ENCODE results near the gene MXD4. TPM values are rescaled to one million over a fixed set of nuclear protein-coding genes. Genes with fewer than 3 reads are reported as not detected.

The MXD4 gene
- polyA plus RNA-seq, 1 donor, result 59.0 TPM

DNA sequence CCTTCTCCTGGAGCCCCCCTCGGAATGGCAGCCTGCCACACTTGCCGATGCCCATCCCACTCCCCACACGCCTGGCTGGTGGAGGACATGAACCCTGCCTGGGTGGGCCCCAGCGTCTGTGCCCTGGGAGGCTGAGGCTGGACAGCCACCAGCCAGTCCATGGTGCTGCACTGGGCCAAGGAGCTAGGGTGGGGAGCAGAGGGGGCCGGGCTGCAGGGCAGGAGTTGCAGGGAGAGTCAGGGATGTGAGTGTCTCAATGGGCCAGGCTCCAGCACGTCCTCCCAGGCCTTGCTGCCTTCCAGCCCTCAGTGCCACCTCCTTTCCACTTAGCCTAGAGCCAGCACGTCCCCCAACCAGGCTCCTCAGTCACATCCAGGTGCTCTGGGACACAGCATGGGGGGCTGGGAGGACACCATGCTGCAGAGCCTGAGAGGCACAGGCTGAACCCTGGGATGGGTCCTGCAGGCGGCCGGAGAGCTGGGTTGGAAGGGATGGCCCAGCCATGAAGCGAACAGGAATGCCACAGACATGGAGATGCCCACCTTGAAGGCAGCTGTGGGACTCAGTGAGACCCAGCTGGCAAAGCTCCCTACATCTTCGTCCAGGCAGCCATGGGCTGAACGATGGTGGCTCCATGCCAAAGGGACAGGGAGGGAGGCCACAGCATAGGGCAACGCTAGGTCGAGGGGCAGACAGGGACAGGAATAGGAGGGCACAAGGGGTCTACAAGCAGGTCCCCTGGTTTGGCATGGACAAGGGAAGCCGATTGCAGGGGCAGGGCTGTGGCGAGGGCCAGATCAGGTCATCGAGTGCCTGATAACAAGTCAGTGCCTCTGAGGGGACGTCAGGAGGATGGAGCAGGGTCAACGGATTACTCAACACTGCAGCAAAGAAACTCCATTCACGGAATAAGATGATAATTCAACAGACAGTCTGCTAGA is 30.1 kb upstream of the MXD4 start:
- no peak for DNase-seq (ENCODE audit: low read depth)

DNA sequence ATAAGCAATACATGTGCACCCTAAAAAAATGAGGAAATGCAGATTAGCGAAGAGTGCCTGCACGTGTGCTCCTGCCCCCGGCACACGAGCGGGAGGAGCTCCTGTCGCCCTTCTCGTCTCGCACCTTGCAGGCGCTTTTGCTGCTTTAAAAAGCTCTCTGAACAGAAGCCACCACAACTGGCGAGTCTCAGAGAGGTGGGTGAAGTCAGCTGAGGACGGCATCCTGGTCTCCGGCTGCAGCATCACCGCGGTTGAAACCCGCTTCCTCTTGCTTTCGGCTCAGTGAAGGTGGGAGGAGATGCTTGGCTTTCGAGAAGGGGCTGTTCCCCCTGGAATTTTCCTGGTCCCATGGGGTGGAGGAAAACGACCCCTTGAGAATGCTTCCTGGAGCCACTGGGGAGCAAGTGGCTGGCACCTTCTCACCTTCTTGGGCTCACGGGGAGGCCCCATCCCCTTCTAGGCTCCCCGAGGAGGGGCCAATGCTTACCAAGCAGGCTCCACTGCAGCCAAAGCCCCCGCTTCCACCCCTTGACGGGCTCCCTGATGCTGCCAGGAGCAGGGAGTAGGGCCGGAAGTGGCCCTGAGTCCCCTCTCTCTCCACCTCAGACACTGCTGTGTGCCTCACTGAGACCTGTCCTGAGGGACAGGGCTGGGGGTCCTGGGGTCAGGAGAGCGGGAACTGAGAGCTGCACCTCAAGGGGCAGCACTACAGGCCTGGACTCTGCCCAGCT is 29.2 kb upstream of the MXD4 start:
- no peak for DNase-seq (ENCODE audit: low read depth)

DNA sequence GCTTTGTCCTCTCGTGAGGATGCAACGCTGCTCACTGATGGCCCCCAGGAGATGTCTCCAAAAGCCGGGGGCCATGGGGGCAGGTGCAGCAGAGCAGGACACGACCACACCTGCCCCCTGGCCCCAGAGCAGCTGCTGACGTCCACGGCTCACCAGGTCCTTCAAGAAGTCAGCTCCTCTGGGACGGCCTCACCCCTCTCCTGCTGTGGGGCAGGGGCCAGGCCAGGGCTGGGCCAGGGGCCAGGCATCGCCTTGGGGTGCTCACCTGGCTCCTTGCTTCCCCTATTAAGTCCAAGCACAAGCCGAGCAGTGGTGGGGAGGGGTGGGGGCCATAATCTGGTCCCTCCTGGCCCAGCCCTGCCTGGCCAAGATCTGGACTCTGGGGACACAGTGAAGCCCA is 28.6 kb upstream of the MXD4 start:
- DNase-seq (ENCODE audit: low read depth), result no peak

DNA sequence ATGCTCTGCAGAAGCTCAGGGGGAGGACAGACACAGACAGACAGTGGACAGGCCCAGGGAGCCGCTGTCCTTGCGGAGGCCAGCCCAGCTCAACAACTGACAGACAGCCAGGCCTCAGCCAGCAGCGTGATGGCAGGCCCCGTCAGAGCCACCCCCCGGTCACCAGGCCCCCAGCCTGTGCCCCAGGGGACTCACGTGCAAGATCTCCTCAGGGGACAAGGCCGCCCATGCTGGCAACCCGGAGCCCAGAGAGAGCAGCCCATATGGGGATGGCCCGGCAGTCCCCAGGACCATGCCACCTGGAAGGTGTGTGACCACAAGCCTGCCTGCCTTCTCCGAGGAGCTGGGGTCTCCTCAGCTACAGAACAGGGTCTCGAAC is 28.0 kb upstream of the MXD4 start:
- DNase-seq (ENCODE audit: low read depth), result no peak

DNA sequence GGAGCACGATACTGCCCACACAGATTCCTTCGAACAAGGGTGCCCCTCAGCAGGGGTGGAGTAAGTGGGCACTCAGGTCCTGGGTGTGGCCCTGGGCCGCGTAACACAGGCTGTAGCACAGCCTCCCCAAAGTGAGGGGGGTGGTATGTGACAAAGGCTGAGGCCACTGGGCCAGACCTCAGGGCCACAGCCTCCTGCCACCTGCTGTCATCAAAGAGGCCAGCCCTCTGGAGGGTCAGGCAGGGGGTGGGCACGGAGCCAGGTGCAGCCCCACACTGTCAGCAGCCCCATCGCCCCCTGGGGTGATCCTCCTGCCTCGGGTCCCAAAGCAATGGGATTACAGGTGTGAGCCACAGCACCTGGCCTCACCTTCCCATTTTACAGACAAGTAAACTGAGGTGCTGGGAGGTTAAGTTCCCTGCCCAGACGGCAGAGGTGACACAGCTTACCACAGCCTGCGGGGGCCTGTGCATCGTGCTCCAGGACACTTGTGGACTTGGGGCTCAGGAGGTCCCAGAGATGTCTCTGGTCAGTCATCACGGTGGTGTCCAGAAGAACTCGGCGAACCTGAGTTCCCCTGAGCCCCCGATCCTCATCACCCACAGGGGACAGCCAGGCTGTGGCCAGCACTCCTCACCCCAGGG is 27.5 kb upstream of the MXD4 start:
- no peak for DNase-seq (ENCODE audit: low read depth)

DNA sequence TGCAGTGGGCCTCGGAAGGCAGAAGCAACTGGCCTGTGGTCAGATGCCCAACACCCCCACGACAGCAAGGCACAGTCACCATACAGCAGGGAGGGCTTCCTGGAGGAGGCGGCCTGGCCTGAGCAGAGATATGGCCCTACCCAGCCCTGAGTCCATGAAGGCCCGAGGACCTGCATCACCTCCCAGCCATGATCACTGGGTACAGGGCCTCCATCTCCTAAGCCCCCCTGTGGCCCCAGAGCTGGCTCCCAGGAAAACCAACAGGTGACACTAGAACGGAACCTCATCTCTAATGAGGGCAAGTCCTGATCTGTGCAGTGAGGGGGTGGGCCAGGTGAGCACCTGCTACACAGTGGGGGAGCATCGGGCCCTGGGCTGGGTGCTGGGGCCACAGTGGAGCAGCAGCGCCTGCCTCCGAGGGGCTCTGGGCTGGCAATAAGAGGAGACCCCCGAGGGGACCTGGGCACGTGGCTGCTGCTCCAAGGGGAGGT is 26.2 kb upstream of the MXD4 start:
- DNase-seq (ENCODE audit: low read depth), result no peak

DNA sequence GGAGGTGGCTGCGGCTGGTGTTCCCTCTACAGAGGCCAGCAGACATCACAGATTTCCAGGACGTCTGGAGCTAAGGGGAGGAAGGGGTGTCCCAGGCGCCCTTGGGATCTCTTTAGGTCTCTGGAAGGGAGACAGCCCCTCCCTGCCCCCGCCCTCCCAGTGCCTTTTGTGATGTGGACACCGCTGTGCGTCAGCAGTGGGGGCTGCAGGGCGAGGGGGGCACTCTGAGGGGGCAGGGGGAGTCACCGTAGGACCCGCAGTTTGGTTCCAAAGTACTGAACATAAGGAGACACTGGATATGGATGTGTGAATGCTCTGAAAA is 25.6 kb upstream of the MXD4 start:
- no peak for DNase-seq (ENCODE audit: low read depth)

DNA sequence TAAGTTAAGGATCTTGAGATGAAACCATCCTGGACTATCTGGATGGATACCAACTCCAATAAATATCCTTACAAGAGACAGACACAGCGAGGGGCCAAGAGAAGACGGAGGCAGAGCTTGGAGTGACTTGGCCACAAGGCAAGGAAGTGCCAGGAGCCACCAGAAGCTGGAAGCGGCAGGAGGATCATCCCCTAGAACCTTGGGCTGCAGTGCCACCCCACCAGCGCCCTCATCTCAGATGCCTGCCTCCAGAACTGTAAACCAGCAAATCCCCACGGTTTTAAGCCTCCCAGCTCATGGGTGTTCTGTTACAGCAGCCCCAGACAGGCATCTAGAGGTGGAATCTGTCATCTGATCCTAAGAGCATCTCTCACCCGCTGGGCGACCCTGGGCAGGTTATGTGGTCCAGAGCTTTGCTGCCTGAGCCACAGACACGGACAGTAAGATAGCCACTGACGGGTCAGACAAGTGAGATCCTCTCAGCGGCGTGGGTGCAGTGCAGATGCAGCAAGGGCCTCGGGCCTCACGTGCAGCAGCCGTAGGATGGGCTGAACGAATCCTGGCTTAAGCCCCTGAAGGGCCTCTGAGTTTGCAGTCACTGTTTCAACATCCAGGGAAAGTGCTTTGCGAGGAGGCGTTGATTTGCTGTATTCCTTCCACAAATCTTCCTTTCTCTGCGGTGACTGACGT is 25.1 kb upstream of the MXD4 start:
- no peak for DNase-seq (ENCODE audit: low read depth)

DNA sequence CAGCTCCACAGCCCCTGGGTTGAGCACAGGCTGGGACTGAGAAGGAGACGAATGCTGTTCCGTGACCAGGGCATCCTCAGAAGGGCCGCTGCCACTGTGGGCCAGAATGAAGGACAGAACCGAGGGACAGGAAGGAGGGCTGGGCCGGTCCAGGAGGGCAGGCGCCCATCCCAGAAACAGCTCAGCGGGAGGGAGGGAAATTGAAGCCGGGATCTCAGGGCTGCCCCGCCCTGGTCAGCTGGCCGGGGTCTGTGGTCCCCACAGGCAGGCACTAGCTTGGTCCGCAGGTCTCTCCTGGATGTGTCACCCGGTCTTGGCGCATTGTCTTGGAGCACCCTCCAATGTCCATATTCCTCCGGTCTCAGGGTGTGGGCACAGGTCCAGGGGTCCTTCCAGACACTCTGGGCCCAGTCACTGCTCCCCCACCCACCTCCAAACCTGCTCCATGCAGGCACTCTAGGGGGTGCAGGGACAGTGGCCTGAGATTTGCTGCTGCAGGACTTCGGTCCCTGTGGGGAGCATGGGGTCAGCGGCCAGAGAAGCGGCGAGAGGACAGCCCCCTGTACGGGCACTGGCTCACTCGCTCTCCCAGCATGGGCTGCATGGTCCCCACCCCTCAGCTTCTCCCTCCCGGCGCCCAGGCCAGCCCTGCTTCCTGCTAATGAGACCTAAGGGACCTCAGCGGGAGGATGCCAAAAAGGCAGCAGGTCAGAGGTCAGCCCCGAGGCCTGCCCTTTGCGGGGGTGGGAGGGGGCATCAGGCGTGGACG is 23.9 kb upstream of the MXD4 start:
- no peak for DNase-seq (ENCODE audit: low read depth)

DNA sequence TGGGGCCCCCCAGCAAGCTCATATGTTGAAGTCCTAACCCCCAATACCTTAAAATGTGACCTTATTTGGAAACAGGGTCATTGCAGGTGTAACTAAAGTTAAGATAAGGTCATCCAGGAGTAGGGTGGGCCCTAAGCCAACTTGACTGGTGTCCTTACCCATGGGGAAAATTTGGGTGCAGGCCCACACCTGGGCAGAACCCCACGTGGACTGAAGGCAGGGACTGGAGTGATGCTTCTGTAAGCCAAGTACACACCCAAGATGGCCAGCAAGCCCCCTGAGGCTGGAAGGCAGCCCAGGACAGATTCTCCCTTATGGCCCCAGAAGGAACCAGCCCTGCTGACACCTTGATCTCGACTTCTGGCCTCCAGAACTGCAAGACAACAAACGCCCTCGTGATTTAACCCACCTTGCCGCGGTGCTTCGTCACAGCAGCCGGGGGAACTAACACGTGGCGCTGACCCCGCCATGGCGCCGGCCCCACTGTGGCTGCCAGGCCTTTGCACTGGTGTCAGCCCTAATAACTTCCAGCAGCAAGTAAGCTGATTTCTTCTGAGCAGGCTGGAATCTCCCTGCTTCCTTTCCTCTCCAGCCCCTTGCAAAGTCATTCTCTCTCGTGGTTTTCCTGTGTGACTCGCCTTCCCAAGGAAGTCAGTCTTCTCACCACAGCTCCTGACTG is 23.2 kb upstream of the MXD4 start:
- DNase-seq (ENCODE audit: low read depth), result no peak

DNA sequence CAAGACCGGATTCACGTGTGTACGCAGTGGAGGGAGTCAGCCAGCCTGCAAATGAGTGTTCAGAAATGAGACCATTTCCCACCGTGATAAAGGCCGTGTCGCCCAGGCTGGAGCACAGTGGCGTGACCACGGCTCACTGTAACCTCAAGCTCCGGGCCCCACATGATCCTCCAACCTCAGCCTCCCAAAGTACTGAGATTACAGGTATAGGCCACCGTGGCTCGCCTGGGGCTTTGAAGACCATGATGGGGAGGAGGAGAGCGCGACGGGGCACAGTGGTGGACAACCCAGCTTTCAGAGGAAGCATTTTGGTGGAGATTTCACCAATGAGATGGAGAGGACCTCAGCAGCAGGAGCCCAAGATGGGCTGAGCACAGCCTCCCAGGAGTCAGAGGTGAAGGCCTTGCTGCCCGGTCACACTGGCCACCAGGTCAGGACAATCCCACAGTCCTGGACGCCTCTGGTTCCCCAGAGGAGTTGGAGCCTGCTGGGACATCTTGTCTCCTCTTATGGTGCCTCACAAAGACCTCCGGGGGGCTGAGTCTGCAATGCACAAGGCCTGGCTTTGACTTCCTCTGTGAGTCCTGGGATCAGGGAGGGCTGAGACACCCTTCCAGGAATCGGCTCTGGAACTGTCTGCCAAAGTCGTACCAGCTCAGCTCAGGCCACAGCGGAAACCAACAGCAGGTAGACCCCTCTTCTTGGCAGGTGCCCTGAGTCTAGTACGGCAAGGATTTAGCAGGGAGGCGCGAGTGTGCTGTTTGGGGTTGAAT is 22.4 kb upstream of the MXD4 start:
- DNase-seq (ENCODE audit: low read depth), result no peak

DNA sequence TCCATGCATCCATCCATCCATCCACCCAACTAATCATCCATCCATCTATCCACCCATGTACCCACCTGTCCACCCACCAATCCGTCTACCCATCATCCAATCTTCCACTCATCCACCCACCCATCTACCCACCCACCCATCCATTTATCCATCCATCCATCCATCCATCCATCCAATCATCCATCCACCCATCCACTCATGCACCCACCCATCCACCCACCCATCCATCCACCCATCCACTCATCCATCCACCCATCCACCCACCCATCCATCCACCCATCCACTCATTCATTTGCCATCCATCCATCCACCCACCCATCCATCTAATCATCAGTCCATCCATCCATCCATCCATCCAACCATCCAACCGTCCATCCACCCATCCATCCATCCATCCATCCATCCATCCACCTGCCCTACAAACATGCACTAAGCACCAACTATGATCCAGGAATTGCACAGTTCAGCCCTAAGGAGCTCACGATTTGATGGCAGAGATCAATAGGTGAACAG is 21.3 kb upstream of the MXD4 start:
- DNase-seq (ENCODE audit: low read depth), result no peak

DNA sequence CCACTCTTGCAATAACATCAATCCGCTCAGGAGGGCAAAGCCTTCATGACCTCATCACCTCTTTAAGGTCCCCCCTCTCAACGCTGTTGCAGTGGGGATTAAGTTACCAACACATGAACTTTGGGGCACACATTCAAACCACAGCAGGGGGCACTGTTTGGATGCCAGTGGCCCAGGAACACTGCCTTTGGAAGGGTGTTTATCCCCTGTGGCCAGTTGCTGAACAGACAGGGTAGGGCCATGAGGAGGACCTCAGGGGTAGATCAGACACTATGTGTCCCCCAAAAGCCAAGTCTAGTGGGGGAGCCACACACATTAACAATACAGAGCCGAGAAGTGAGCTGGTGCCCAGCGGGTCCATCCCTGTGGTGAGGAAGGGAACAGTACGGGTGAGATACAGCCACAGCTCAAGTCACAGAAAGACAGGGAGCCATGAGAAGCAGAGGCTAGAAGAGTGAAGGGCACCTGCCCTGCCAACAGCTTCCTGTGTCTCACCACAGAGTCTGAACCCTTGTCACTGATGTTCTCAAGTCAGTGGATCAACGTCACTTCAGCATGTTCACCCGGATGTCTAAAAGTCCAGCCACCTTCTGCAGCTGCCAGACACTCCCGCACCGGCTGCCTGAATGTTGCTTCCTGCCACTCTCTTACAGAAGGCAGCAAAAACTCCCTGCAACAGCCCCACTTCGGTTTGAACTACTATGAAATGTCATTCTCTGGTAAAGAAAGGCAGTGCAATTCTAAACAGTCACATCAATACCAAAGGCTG is 19.9 kb upstream of the MXD4 start:
- no peak for DNase-seq (ENCODE audit: low read depth)

DNA sequence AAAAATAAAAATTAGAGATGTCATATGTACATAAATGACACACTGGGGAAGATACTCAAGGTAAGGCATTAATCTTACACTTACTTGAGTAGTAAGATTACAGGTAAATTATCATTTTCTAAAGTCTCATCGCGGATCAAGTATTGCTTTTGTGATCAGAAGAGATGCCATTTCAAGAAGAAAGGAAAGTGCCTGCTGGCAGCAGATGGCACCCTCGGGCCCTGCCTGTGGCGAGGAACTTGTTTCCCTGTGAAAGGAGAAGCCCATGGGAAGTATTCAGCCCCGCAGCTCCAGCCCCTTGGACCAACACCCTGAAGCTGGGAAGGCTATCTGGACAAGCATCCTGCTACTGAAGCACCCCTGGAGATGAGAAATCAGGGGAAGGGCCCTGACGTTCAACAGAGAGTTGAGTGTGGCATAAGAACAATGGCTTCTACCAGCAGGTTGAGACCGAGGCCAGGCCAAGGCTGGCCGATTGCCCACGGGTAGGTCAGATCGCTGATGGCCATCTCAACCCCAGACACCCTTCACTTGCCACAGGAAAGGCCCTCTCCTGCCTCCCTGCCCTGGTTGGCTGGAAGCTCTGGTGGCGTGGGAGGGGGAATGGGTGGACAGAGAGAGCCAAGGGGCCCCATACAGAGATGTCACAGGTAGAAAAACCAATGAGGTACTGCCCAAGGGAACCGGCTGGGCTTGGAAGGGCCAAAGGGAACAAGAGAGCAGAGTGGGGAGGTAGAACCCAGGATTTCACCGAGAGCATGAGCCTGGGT is 18.8 kb upstream of the MXD4 start:
- no peak for DNase-seq (ENCODE audit: low read depth)

DNA sequence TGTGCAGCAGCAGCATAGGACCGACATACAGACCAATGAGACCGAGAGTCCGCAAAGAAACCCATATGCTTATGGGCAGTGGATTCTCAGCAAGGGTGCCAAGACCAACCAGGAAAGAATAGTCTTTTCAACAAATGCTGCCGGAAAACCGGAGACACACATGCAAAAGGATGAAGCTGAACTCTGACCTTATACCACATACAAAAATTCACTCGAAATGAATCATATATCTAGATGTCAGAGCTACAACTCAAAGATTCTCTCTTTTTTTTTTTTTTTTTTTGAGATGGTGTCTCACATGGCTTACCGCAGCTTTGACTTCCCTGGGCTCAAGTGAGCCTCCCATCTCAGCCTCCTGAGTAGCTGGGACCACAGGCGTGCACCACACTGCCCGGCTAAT is 16.0 kb upstream of the MXD4 start:
- DNase-seq (ENCODE audit: low read depth), result no peak

DNA sequence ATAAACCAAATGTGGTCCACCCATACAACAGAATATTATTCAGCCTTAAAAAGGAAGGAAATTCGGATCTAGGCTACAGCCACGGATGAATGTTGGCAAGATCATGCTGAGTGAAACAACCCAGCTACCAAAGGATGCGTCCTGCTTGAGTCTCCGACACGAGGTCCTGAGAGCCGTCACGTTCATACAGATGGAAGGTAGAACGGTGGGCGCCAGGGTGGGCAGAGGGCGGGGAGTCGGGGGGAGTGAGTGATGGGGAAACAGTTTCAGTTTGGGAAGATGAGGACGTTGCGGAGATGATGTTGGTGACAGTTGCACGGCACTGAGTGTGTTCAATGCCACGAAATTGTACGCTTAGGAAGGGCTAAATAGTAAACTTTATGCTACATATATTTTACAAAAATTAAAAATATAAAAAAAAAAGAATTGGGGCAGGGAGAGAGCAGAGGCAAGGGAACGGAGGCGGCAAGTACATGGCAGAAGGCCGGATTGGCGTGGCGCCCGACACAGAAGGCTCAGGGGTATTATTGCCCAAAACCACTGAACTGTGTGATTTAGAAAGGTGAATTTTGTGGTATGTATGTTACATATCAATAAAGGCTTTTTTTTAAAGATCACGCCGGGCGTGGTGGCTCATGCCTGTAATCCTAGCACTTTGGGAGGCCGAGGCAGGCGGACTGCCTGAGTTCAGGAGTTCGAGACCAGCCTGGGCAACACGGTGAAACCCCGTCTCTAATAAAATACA is 14.8 kb upstream of the MXD4 start:
- DNase-seq (ENCODE audit: low read depth), result no peak

DNA sequence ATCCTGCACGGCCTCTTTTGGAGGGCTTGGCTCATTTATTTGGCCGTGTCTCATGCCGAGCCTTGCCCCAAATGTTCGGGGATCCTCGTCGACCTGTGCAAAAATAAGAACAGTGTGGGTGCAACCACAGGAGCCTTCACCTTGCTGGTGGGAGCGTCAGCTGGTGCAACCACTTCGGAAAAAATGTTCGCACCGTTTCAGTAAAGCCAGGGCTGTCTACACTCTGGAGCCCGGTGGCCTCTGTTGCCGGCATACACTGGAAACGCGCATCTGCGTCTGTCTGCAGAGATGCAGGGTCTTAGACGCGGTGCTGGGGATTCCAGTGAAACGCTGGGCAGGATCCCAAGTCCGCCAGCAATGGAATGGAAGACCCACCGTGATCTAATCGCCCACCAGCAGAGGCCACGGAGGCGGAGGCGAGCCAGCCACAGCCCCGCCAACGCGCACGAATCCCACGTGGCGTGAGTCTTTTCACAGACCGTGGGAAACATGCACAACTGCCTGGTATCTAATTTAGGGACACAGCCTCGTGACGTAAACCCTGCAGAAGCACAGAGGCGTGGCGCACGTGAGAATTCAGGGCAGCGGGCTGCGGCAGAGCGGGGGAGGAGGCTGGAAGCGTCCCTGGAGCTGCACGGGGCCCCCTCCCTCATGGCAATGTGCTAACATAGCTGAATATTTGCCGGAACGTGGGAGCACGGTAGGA is 13.8 kb upstream of the MXD4 start:
- no peak for DNase-seq (ENCODE audit: low read depth)

Data from forelimb muscle (tissue), 1 donor.